B cell (primary cell): ENCODE data around the gene DPP9. TPM values are rescaled to one million over a fixed set of nuclear protein-coding genes. Genes with fewer than 3 reads are reported as not detected.

Experiments used
- ATAC-seq: fragments of 200-7000 bp; cut with Tn5 transposase; one replicate; pipeline ENCODE4 v1.10.0; 2021; ENCODE audit warnings: low read depth, mild to moderate bottlenecking, moderate number of reproducible peaks, moderate library complexity
- CTCF ChIA-PET: fragments of 350-600 bp; sonication (Branson Sonifier 250); formaldehyde crosslinking; loops from one replicate; lab custom pipeline; 2021; ENCODE audit warnings: antibody characterized with exemption, inconsistent platforms; lab: Charles Lee
- POLR2A ChIA-PET: fragments of 350-600 bp; sonication (Branson Sonifier 250); formaldehyde crosslinking; loops from one replicate; lab custom pipeline; 2021; ENCODE audit warnings: antibody characterized with exemption; lab: Charles Lee
- DNase-seq: peaks from one replicate; pipeline ENCODE4 v3.0.0; 2013
- H2AFZ ChIP-seq: 2 replicates; pipeline ENCODE4 v1.6.1; 2012; ENCODE audit warnings: mild to moderate bottlenecking, low read depth, low read length; ENCODE audit not compliant: insufficient read depth, poor library complexity, severe bottlenecking
- H3K27ac ChIP-seq, 2 donors: 1 replicate in 1 of 2; 2 replicates in 1 of 2; pipeline ENCODE4 v1.5.1; 2012 to 2013; ENCODE audit warnings: low read length in 2 of 2, mild to moderate bottlenecking in 2 of 2, moderate library complexity in 1 of 2
- H3K27me3 ChIP-seq, 4 experiments: fragments of 200-600 bp in 1 of 4; sonication (generic) in 1 of 4; replicated peaks in 1 of 4; 1 replicate in 2 of 4; 2 replicates in 2 of 4; pipeline versions ENCODE4 v1.6.1 to v1.7.0; 2013 to 2016; ENCODE audit warnings: low read length in 3 of 4, mild to moderate bottlenecking in 2 of 4, mixed read lengths in 1 of 4, moderate library complexity in 1 of 4; ENCODE audit not compliant: insufficient read depth in 4 of 4, control insufficient read depth in 3 of 4; ENCODE audit errors: control extremely low read depth in 1 of 4
- H3K36me3 ChIP-seq, 2 experiments: replicated peaks in 1 of 2; 1 replicate in 1 of 2; 2 replicates in 1 of 2; pipeline versions ENCODE4 v1.6.1 to v1.7.1; 2013; ENCODE audit warnings: low read length in 1 of 2; ENCODE audit not compliant: insufficient read depth in 2 of 2, control insufficient read depth in 1 of 2; ENCODE audit errors: control extremely low read depth in 1 of 2, extremely low read depth in 1 of 2
- H3K4me1 ChIP-seq, 2 donors: fragments of 200-600 bp in 1 of 2; sonication (generic) in 1 of 2; 1 replicate in 1 of 2; 2 replicates in 1 of 2; pipeline versions ENCODE4 v1.5.1 to v1.6.1; 2013 to 2017; ENCODE audit warnings: low read length in 2 of 2; ENCODE audit not compliant: control insufficient read depth in 2 of 2, insufficient read depth in 2 of 2
- H3K4me2 ChIP-seq: replicated peaks from 2 replicates; pipeline ENCODE3; 2012; ENCODE audit warnings: mild to moderate bottlenecking, low read depth, low read length; ENCODE audit not compliant: poor library complexity, severe bottlenecking
- H3K4me3 ChIP-seq, 5 experiments: fragments of 200-600 bp in 1 of 5; sonication (generic) in 1 of 5; 1 replicate in 3 of 5; 2 replicates in 2 of 5; pipeline versions ENCODE4 v1.5.1 to v1.7.0; 2011 to 2016; ENCODE audit warnings: low read length in 4 of 5, mild to moderate bottlenecking in 4 of 5, low read depth in 2 of 5, control low read depth in 1 of 5, moderate library complexity in 1 of 5; ENCODE audit not compliant: insufficient read depth in 1 of 5; ENCODE audit errors: control extremely low read depth in 1 of 5, extremely low read depth in 1 of 5
- H3K79me2 ChIP-seq: fragments of 200-600 bp; sonication (generic); one replicate; pipeline ENCODE4 v1.6.0; 2016; ENCODE audit warnings: low read length; ENCODE audit not compliant: control insufficient read depth, insufficient read depth
- H3K9ac ChIP-seq: fragments of 200-600 bp; sonication (generic); 2 replicates; pipeline ENCODE4 v1.6.1; 2017; ENCODE audit warnings: mild to moderate bottlenecking, low read length, moderate library complexity
- H3K9me3 ChIP-seq, 3 donors: one replicate each; pipeline versions ENCODE4 v1.6.1 to v1.7.1; 2013; ENCODE audit warnings: low read length in 2 of 3; ENCODE audit not compliant: control insufficient read depth in 2 of 3, insufficient read depth in 1 of 3; ENCODE audit errors: control extremely low read depth in 1 of 3
- H4K20me1 ChIP-seq: 2 replicates; pipeline ENCODE4 v1.6.0; 2012; ENCODE audit warnings: mild to moderate bottlenecking, low read length; ENCODE audit not compliant: insufficient read depth, control insufficient read depth, poor library complexity, severe bottlenecking
- H3K27ac Mint-ChIP-seq: one replicate; pipeline ENCODE4 v1.8.0; 2021; ENCODE audit warnings: mixed read lengths
- H3K27me3 Mint-ChIP-seq: one replicate; pipeline ENCODE4 v1.8.0; 2021; ENCODE audit warnings: mixed read lengths
- H3K4me1 Mint-ChIP-seq: one replicate; pipeline ENCODE4 v1.8.0; 2021; ENCODE audit warnings: mixed read lengths
- H3K4me3 Mint-ChIP-seq: one replicate; pipeline ENCODE4 v1.8.0; 2021; ENCODE audit warnings: mixed read lengths
- H3K9me3 Mint-ChIP-seq: one replicate; pipeline ENCODE4 v1.8.0; 2022; ENCODE audit warnings: mixed read lengths; ENCODE audit not compliant: insufficient read depth
- CTCF ChIP-seq: fragments of 200-600 bp; IDR thresholded peaks from one replicate; pipeline ENCODE4 v1.8.0; 2022; ENCODE audit warnings: antibody characterized with exemption, mild to moderate bottlenecking
- EZH2 ChIP-seq: IDR thresholded peaks from 2 replicates; pipeline ENCODE4 v1.6.1; 2012; ENCODE audit warnings: borderline replicate concordance, low read depth, mild to moderate bottlenecking, moderate library complexity, low read length; ENCODE audit not compliant: insufficient read depth, poor library complexity, severe bottlenecking
- whole genome bisulfite sequencing: methylation state at CpG from one replicate; pipeline ENCODE4 v1.1.5; 2013; ENCODE audit warnings: missing lambda C conversion rate; ENCODE audit not compliant: insufficient coverage; 5-methylcytosine and 5-hydroxymethylcytosine counted together
- intact Hi-C: fragments of 100-400 bp; cut with micrococcal nuclease; formaldehyde crosslinking; loops from one replicate; pipeline ENCODE4 v1.10.0; 2022
- polyA plus RNA-seq: library from polyadenylated mRNA; depleted of rRNA; stranded (reverse); fragments of >200 nt; gene quantifications from 2 replicates; pipeline ENCODE4 v1.2.3, GENCODE V29; 2012
- total RNA-seq, 2 donors: library from RNA; stranded (reverse); fragments of 120-200 nt in 1 of 2; gene quantifications; 1 replicate in 1 of 2; 2 replicates in 1 of 2; pipeline versions ENCODE4 v1.2.3 to v1.2.4, GENCODE V29; 2013 to 2022

The DPP9 gene
- total and polyA plus RNA-seq, 2 donors (not counting 1 experiment from before 2014, with no cell fraction given), result 47.3 to 109 TPM

DNA sequence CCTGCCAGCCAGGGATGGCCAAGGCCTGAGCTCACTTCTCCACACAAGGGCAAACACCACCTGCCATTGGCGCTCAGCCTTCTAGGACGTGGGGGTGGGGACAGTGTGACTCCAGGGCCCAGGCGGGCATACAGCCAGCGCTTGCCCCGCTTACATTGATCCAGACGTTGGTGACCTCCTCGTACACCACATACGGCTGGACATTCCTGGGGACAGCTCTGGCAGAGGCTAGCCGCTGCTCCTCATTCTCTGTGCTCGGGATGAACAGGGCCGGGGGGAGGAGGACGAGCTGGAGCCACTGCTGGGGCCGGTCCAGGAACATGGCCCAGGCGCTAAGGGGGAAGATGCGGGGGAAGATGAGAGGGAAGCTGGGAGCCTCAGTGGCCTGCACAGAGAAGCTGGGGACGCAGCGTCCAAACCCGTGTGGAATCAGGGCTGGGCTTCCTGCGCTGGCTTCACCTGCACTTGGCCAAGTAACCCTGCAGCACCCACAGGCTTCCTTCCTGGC, 28.4 kb downstream of the DPP9 start:
- Histone ChIP-seq H3K4me2 (no peak overlapping the region), H3K79me2 (peaks cover 2% of the 10 kb centered on the region), H3K9me3 (no peaks in the 10 kb centered on the region), H3K27ac (no peak overlapping the region), H3K4me3 (no peak overlapping the region), H3K36me3 (peaks cover 1 to 83% of the 10 kb centered on the region in 2 experiments), H4K20me1 (no peaks in the 10 kb centered on the region), H3K27me3 (no peaks in the 10 kb centered on the region), H2AFZ (no peak overlapping the region), H3K4me1 (no peaks in the 10 kb centered on the region), H3K9ac (no peak overlapping the region)
- Mint-ChIP-seq H3K27me3 (no peaks in the 10 kb centered on the region), H3K4me1 (no peaks in the 10 kb centered on the region), H3K4me3 (no peak overlapping the region), H3K27ac (no peak overlapping the region), H3K9me3 (no peaks in the 10 kb centered on the region)
- ChIA-PET CTCF (no interaction called here), POLR2A (no interaction called here)
- DNase-seq (no peak), ATAC-seq (no peak)
- TF ChIP-seq CTCF, result no peak
- intact Hi-C loops, result no loop called here
- WGBS, result 97% methylated on average over 18 of the region's 19 CpGs

GRCh38 chr19:4694211-4694987, 29.2 kb downstream of the DPP9 start:
- no peak for DNase-seq
- no peaks in the 10 kb centered on the region for H3K27me3 ChIP-seq
- H3K4me1 ChIP-seq, result no peaks in the 10 kb centered on the region
- no peak overlapping the region for H3K4me2 ChIP-seq
- no peak for ATAC-seq
- peaks cover 0 to 83% of the 10 kb centered on the region in 2 experiments for H3K36me3 ChIP-seq
- POLR2A ChIA-PET, result no interaction called here
- H3K9me3 Mint-ChIP-seq, result no peaks in the 10 kb centered on the region
- intact Hi-C loops, result no loop called here
- H3K27ac ChIP-seq, result no peak overlapping the region
- H2AFZ ChIP-seq, result no peak overlapping the region
- H3K4me3 Mint-ChIP-seq, result no peak overlapping the region
- TF ChIP-seq EZH2, result no peak
- no peak for TF ChIP-seq CTCF
- no peak overlapping the region for H3K27ac Mint-ChIP-seq
- no peaks in the 10 kb centered on the region for H3K27me3 Mint-ChIP-seq
- H3K79me2 ChIP-seq, result peaks cover 2% of the 10 kb centered on the region
- CTCF ChIA-PET, result no interaction called here
- WGBS, result 96% methylated on average over 18 of the region's 22 CpGs
- H3K4me1 Mint-ChIP-seq, result no peaks in the 10 kb centered on the region
- no peak overlapping the region for H3K9ac ChIP-seq
- H3K4me3 ChIP-seq, result no peak overlapping the region
- H3K9me3 ChIP-seq, result no peaks in the 10 kb centered on the region
- no peaks in the 10 kb centered on the region for H4K20me1 ChIP-seq
